Memory B cell (primary cell): ENCODE measurements around the gene HIC1.
"Not testable (repeated sequence)": the region's sequence is repeated elsewhere in the genome, so short reads cannot be mapped to it uniquely, and the experiment has no call there.

Experiments used
- ATAC-seq: fragments of 150-1000 bp; cut with Tn5 transposase; 2 replicates; pipeline ENCODE4 v1.10.0; 2021; ENCODE audit warnings: low read depth, mild to moderate bottlenecking, moderate library complexity
- DNase-seq, 2 donors: peaks; one replicate each; pipeline ENCODE4 v3.0.0; 2022; ENCODE audit warnings: low spot score in 2 of 2
- H3K27ac Mint-ChIP-seq: one replicate; pipeline ENCODE4 v1.8.0; 2022; ENCODE audit warnings: mild to moderate bottlenecking, moderate library complexity, mixed read lengths
- H3K27me3 Mint-ChIP-seq: one replicate; pipeline ENCODE4 v1.8.0; 2022; ENCODE audit warnings: mixed read lengths
- H3K36me3 Mint-ChIP-seq: one replicate; pipeline ENCODE4 v1.8.0; 2022; ENCODE audit warnings: mild to moderate bottlenecking, mixed read lengths
- H3K4me1 Mint-ChIP-seq: one replicate; pipeline ENCODE4 v1.8.0; 2022; ENCODE audit warnings: mixed read lengths
- H3K4me3 Mint-ChIP-seq: one replicate; pipeline ENCODE4 v1.8.0; 2022; ENCODE audit warnings: mild to moderate bottlenecking, moderate library complexity, mixed read lengths
- H3K9me3 Mint-ChIP-seq: one replicate; pipeline ENCODE4 v1.8.0; 2022; ENCODE audit warnings: mixed read lengths

HIC1 gene

GRCh38 chr17:2054512-2055291, at the start of gene HIC1:
Gene HIC1 (plus strand): TSS chr17:2055103. CDS start chr17:2056691, 1,588 bp downstream.
- Mint-ChIP-seq H3K36me3 (no peaks in the 10 kb centered on the region), H3K4me1 (peaks cover 22% of the 10 kb centered on the region), H3K4me3 (peak within 1 kb of the TSS; percentile 80), H3K27ac (peak within 1 kb of the TSS; percentile 55), H3K27me3 (peaks cover 14% of the 10 kb centered on the region), H3K9me3 (no peaks in the 10 kb centered on the region)
- ATAC-seq = peak; percentile 44
- peak; percentile 86 to 93 for DNase-seq

GRCh38 chr17:2008332-2009126, 46.4 kb upstream of the HIC1 start:
- DNase-seq = no peak
- Mint-ChIP-seq H3K36me3 (no peaks in the 10 kb centered on the region), H3K27me3 (peaks cover 19% of the 10 kb centered on the region), H3K4me1 (no peaks in the 10 kb centered on the region), H3K27ac (no peak overlapping the region), H3K4me3 (no peak overlapping the region), H3K9me3 (peaks cover 3% of the 10 kb centered on the region)
- no peak for ATAC-seq

- no peaks in the 10 kb centered on the region for H3K4me1 Mint-ChIP-seq
- H3K27ac Mint-ChIP-seq = no peak overlapping the region
- peaks cover 5% of the 10 kb centered on the region for H3K9me3 Mint-ChIP-seq
- DNase-seq = no peak
- H3K4me3 Mint-ChIP-seq = no peak overlapping the region
- ATAC-seq = no peak
- peaks cover 24% of the 10 kb centered on the region for H3K27me3 Mint-ChIP-seq
- H3K36me3 Mint-ChIP-seq = no peaks in the 10 kb centered on the region
These were observed 45.2 kb upstream of the HIC1 start for GRCh38 chr17:2009737-2010136.

- Mint-ChIP-seq H3K36me3 (no peaks in the 10 kb centered on the region), H3K27ac (no peak overlapping the region), H3K27me3 (peaks cover 29% of the 10 kb centered on the region), H3K4me1 (no peaks in the 10 kb centered on the region), H3K4me3 (no peak overlapping the region), H3K9me3 (peaks cover 5% of the 10 kb centered on the region)
- no peak for ATAC-seq
- DNase-seq = no peak
These were observed 43.2 kb upstream of the HIC1 start for GRCh38 chr17:2011411-2012371.

GRCh38 chr17:2012499-2012898, 42.4 kb upstream of the HIC1 start:
- H3K9me3 Mint-ChIP-seq = peaks cover 5% of the 10 kb centered on the region
- ATAC-seq = no peak
- no peak overlapping the region for H3K4me3 Mint-ChIP-seq
- H3K4me1 Mint-ChIP-seq = no peaks in the 10 kb centered on the region
- DNase-seq = no peak
- H3K36me3 Mint-ChIP-seq = no peaks in the 10 kb centered on the region
- H3K27ac Mint-ChIP-seq = no peak overlapping the region
- H3K27me3 Mint-ChIP-seq = peaks cover 29% of the 10 kb centered on the region

GRCh38 chr17:2013220-2013993, 41.5 kb upstream of the HIC1 start:
- DNase-seq, H3K4me3 Mint-ChIP-seq, ATAC-seq, H3K4me1 Mint-ChIP-seq, H3K9me3 Mint-ChIP-seq, H3K36me3 Mint-ChIP-seq, H3K27ac Mint-ChIP-seq: not testable (repeated sequence)
- peaks cover 32% of the 10 kb centered on the region for H3K27me3 Mint-ChIP-seq

- no peak for ATAC-seq
- no peak for DNase-seq
- Mint-ChIP-seq H3K36me3 (no peaks in the 10 kb centered on the region), H3K27ac (no peak overlapping the region), H3K9me3 (peaks cover 5% of the 10 kb centered on the region), H3K4me1 (peaks cover 4% of the 10 kb centered on the region), H3K4me3 (no peak overlapping the region), H3K27me3 (peaks cover 29% of the 10 kb centered on the region)
These were observed 40.9 kb upstream of the HIC1 start for GRCh38 chr17:2013994-2014317.

- H3K36me3 Mint-ChIP-seq = no peaks in the 10 kb centered on the region
- peaks cover 5% of the 10 kb centered on the region for H3K9me3 Mint-ChIP-seq
- DNase-seq = no peak
- no peak overlapping the region for H3K27ac Mint-ChIP-seq
- no peak for ATAC-seq
- peaks cover 30% of the 10 kb centered on the region for H3K27me3 Mint-ChIP-seq
- no peak overlapping the region for H3K4me3 Mint-ChIP-seq
- H3K4me1 Mint-ChIP-seq = peaks cover 4% of the 10 kb centered on the region
These were observed 39.6 kb upstream of the HIC1 start for GRCh38 chr17:2015314-2015713.

- Mint-ChIP-seq H3K27me3 (peaks cover 27% of the 10 kb centered on the region), H3K9me3 (peaks cover 5% of the 10 kb centered on the region), H3K4me1 (peaks cover 4% of the 10 kb centered on the region), H3K27ac (no peak overlapping the region), H3K4me3 (no peak overlapping the region), H3K36me3 (no peaks in the 10 kb centered on the region)
- ATAC-seq (no peak), DNase-seq (no peak)
These were observed 38.4 kb upstream of the HIC1 start for GRCh38 chr17:2016494-2016893.

GRCh38 chr17:2017274-2017941, 37.5 kb upstream of the HIC1 start:
- ATAC-seq = peak; percentile 96
- Mint-ChIP-seq H3K27ac (peak overlapping the region; percentile 28), H3K9me3 (peaks cover 4% of the 10 kb centered on the region), H3K4me1 (peaks cover 4% of the 10 kb centered on the region), H3K4me3 (no peak overlapping the region), H3K27me3 (peaks cover 22% of the 10 kb centered on the region), H3K36me3 (no peaks in the 10 kb centered on the region)
- DNase-seq = no peak

GRCh38 chr17:2018716-2019510, 36.0 kb upstream of the HIC1 start:
- Mint-ChIP-seq H3K4me3 (no peak overlapping the region), H3K27ac (no peak overlapping the region), H3K36me3 (no peaks in the 10 kb centered on the region), H3K27me3 (peaks cover 18% of the 10 kb centered on the region), H3K4me1 (peaks cover 5% of the 10 kb centered on the region), H3K9me3 (no peaks in the 10 kb centered on the region)
- ATAC-seq = no peak
- no peak for DNase-seq

- Mint-ChIP-seq H3K27me3 (peaks cover 14% of the 10 kb centered on the region), H3K4me3 (no peak overlapping the region), H3K4me1 (peaks cover 5% of the 10 kb centered on the region), H3K9me3 (no peaks in the 10 kb centered on the region), H3K27ac (no peak overlapping the region), H3K36me3 (no peaks in the 10 kb centered on the region)
- DNase-seq (no peak), ATAC-seq (no peak)
These were observed 35.2 kb upstream of the HIC1 start for GRCh38 chr17:2019723-2020122.
